HG02610 (cell line): ENCODE results near the gene STRADB.
"Not testable (repeated sequence)": the region's sequence is repeated elsewhere in the genome, so short reads cannot be mapped to it uniquely, and the experiment has no call there.

ENCODE experiments used
- ATAC-seq: cut with Tn5 transposase; IDR thresholded peaks from one replicate; pipeline ENCODE4 v1.9.1; 2021; ENCODE audit warnings: mild to moderate bottlenecking, moderate library complexity; ENCODE audit not compliant: unreplicated experiment

STRADB gene

GRCh38 chr2:201430322-201430721 lies 21.2 kb upstream of the STRADB start:
- not testable (repeated sequence) for ATAC-seq

- no peak for ATAC-seq
Measured at GRCh38 chr2:201430839-201431238, 20.7 kb upstream of the STRADB start.

GRCh38 chr2:201432038-201432620 lies 19.4 kb upstream of the STRADB start:
- ATAC-seq = no peak

GRCh38 chr2:201432621-201433393 lies 18.7 kb upstream of the STRADB start:
- no peak for ATAC-seq

GRCh38 chr2:201433394-201433995 lies 18.0 kb upstream of the STRADB start:
- no peak for ATAC-seq

- ATAC-seq = no peak
Measured at GRCh38 chr2:201436141-201436540, 15.4 kb upstream of the STRADB start.

- ATAC-seq = not testable (repeated sequence)
Measured at GRCh38 chr2:201439336-201439922, 12.1 kb upstream of the STRADB start.

GRCh38 chr2:201440182-201440581 lies 11.4 kb upstream of the STRADB start:
- ATAC-seq = no peak

GRCh38 chr2:201441409-201441808 lies 10.1 kb upstream of the STRADB start:
- ATAC-seq = no peak

- ATAC-seq = no peak
Measured at GRCh38 chr2:201444746-201445465, 6.6 kb upstream of the STRADB start.

- no peak for ATAC-seq
Measured at GRCh38 chr2:201447086-201447485, 4.5 kb upstream of the STRADB start.

GRCh38 chr2:201448061-201448460 lies 3.5 kb upstream of the STRADB start:
- ATAC-seq = no peak

GRCh38 chr2:201448701-201449100 lies 2.8 kb upstream of the STRADB start:
- ATAC-seq = no peak

GRCh38 chr2:201450954-201451291 lies 617 bp upstream of the STRADB start:
- peak; percentile 18 for ATAC-seq

- ATAC-seq = peak; percentile 26
Measured at GRCh38 chr2:201452058-201452921, 750 bp downstream of the STRADB start.

- ATAC-seq = no peak
Measured at GRCh38 chr2:201452922-201453643, 1.5 kb downstream of the STRADB start.

GRCh38 chr2:201458381-201458780 lies 6.8 kb downstream of the STRADB start:
- ATAC-seq = no peak

- ATAC-seq = no peak
Measured at GRCh38 chr2:201460532-201460931, 9.0 kb downstream of the STRADB start.

- no peak for ATAC-seq
Measured at GRCh38 chr2:201464547-201464946, 13.0 kb downstream of the STRADB start.

GRCh38 chr2:201465524-201465971 lies 14.0 kb downstream of the STRADB start:
- no peak for ATAC-seq
